Measurements from ENCODE around the gene COMTD1.
"Not testable (repeated sequence)": the region's sequence is repeated elsewhere in the genome, so short reads cannot be mapped to it uniquely, and the experiment has no call there.

Gene COMTD1

GRCh38 chr10:75194625-75195024, 41.1 kb downstream of the COMTD1 start:
- DNase-seq (ENCODE audit: low spot score), result not testable (repeated sequence)

GRCh38 chr10:75191821-75192568, 43.8 kb downstream of the COMTD1 start:
- DNase-seq (ENCODE audit: low spot score), result peak; percentile 83

GRCh38 chr10:75189266-75190096, 46.3 kb downstream of the COMTD1 start:
- DNase-seq (ENCODE audit: low spot score), result no peak

- DNase-seq (ENCODE audit: low spot score), result not testable (repeated sequence)
These were observed 47.2 kb downstream of the COMTD1 start for GRCh38 chr10:75188522-75188921.

- DNase-seq (ENCODE audit: low spot score), result peak; percentile 62
These were observed 47.8 kb downstream of the COMTD1 start for GRCh38 chr10:75187961-75188426.

GRCh38 chr10:75186310-75186709, 49.4 kb downstream of the COMTD1 start:
- DNase-seq (ENCODE audit: low spot score), result no peak

Data from AG08395 (cell line).